OCI-LY1 (cell line): ENCODE measurements around the gene LRRFIP2.

Experiments
- H2AFZ ChIP-seq: fragments of 200-600 bp; sonication (generic), shearing (Covaris generic); 2 replicates; pipeline ENCODE4 v1.6.0; 2014; ENCODE audit warnings: antibody characterized with exemption, mild to moderate bottlenecking, low read length
- H3F3A ChIP-seq: fragments of 200-600 bp; sonication (generic), shearing (Covaris generic); 2 replicates; pipeline ENCODE4 v1.6.0; 2014; ENCODE audit warnings: mild to moderate bottlenecking, antibody characterized with exemption, low read length, moderate library complexity; ENCODE audit not compliant: insufficient read depth
- H3K27ac ChIP-seq: fragments of 200-600 bp; sonication (generic); 2 replicates; pipeline ENCODE4 v1.5.1; 2014; ENCODE audit warnings: low read length, mixed run types, mild to moderate bottlenecking, low read depth; ENCODE audit not compliant: poor library complexity, severe bottlenecking
- H3K27me3 ChIP-seq: fragments of 200-600 bp; sonication (generic); 2 replicates; pipeline ENCODE4 v1.6.0; 2014; ENCODE audit warnings: antibody characterized with exemption, mild to moderate bottlenecking, low read length, moderate library complexity; ENCODE audit not compliant: insufficient read depth
- H3K36me3 ChIP-seq: fragments of 200-600 bp; sonication (generic); 2 replicates; pipeline ENCODE4 v1.6.1; 2014; ENCODE audit warnings: mild to moderate bottlenecking, antibody characterized with exemption, low read length, moderate library complexity, mixed read lengths; ENCODE audit not compliant: insufficient read depth
- H3K4me1 ChIP-seq: fragments of 200-600 bp; sonication (generic); 2 replicates; pipeline ENCODE4 v1.5.1; 2014; ENCODE audit warnings: mild to moderate bottlenecking, low read length, moderate library complexity; ENCODE audit not compliant: insufficient read depth, severe bottlenecking
- H3K4me2 ChIP-seq: fragments of 200-600 bp; sonication (generic), shearing (Covaris generic); 2 replicates; pipeline ENCODE4 v1.6.1; 2014; ENCODE audit warnings: low read length
- H3K4me3 ChIP-seq: fragments of 200-600 bp; sonication (generic); 2 replicates; pipeline ENCODE4 v1.5.1; 2014; ENCODE audit warnings: low read length, low read depth, mild to moderate bottlenecking, mixed read lengths; ENCODE audit not compliant: poor library complexity, severe bottlenecking
- H3K79me2 ChIP-seq: fragments of 200-600 bp; shearing (Covaris generic); 2 replicates; pipeline ENCODE4 v1.6.1; 2016; ENCODE audit warnings: mixed run types, low read length, mixed read lengths; ENCODE audit not compliant: insufficient read depth
- H3K9ac ChIP-seq: fragments of 200-600 bp; sonication (generic), shearing (Covaris generic); 2 replicates; pipeline ENCODE4 v1.6.1; 2014; ENCODE audit warnings: mild to moderate bottlenecking, low read length, mixed read lengths
- H3K9me2 ChIP-seq: fragments of 200-600 bp; sonication (generic), shearing (Covaris generic); 2 replicates; pipeline ENCODE4 v1.6.1; 2014; ENCODE audit warnings: low read depth, mild to moderate bottlenecking, low read length, mixed read lengths
- H3K9me3 ChIP-seq: fragments of 200-600 bp; shearing (Covaris generic); 2 replicates; pipeline ENCODE4 v1.6.1; 2014; ENCODE audit warnings: low read length, mixed read lengths
- H4K20me1 ChIP-seq: fragments of 200-600 bp; sonication (generic), shearing (Covaris generic); 2 replicates; pipeline ENCODE4 v1.6.0; 2016; ENCODE audit warnings: mild to moderate bottlenecking, low read length; ENCODE audit not compliant: insufficient read depth
- EZH2 ChIP-seq: fragments of 200-600 bp; sonication (generic), shearing (Covaris generic); IDR thresholded peaks from 2 replicates; pipeline ENCODE4 v1.8.0; 2017; ENCODE audit warnings: borderline replicate concordance, mixed run types, mild to moderate bottlenecking, antibody characterized with exemption, low read length, moderate library complexity, mixed read lengths
- TF ChIP-seq, protein P1 (sequence below): fragments of 200-600 bp; sonication (generic), shearing (Covaris generic); IDR thresholded peaks from 2 replicates; pipeline ENCODE4 v1.5.1; 2017; ENCODE audit warnings: mild to moderate bottlenecking, antibody characterized with exemption, low read length, moderate library complexity, mixed read lengths

The LRRFIP2 gene

GRCh38 chr3:37097776-37098175 is 76.6 kb downstream of the LRRFIP2 start:
- Histone ChIP-seq H3K27ac (no peak overlapping the region), H3K79me2 (no peaks in the 10 kb centered on the region), H2AFZ (no peak overlapping the region)

DNA sequence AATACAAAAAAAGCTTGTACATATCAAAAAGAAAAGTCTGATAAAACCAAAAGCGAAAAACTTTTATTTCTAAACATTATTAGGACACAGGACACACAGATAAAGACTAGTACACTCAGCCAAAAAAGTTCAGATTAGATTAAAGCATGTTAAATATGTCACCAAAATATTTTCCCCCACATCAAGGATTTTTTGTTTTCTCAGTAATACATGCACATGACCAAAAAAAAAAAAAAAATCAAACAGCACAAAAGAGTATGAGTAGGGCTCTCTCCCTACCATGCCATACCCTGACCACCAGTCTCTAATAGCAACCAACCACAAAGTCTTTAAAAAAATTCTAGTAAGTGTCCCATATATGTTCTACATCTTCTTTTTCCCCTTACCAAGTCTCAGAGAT is 77.4 kb downstream of the LRRFIP2 start:
- Histone ChIP-seq H3K9ac (no peak overlapping the region), H3K9me3 (no peaks in the 10 kb centered on the region), H3K36me3 (no peaks in the 10 kb centered on the region), H3F3A (no peaks in the 10 kb centered on the region), H2AFZ (no peak overlapping the region), H3K79me2 (no peaks in the 10 kb centered on the region), H3K4me3 (no peak overlapping the region), H3K4me2 (no peak overlapping the region), H4K20me1 (no peaks in the 10 kb centered on the region), H3K9me2 (no peaks in the 10 kb centered on the region), H3K27me3 (no peaks in the 10 kb centered on the region), H3K27ac (no peak overlapping the region), H3K4me1 (no peaks in the 10 kb centered on the region)
- TF ChIP-seq, protein P1, sequence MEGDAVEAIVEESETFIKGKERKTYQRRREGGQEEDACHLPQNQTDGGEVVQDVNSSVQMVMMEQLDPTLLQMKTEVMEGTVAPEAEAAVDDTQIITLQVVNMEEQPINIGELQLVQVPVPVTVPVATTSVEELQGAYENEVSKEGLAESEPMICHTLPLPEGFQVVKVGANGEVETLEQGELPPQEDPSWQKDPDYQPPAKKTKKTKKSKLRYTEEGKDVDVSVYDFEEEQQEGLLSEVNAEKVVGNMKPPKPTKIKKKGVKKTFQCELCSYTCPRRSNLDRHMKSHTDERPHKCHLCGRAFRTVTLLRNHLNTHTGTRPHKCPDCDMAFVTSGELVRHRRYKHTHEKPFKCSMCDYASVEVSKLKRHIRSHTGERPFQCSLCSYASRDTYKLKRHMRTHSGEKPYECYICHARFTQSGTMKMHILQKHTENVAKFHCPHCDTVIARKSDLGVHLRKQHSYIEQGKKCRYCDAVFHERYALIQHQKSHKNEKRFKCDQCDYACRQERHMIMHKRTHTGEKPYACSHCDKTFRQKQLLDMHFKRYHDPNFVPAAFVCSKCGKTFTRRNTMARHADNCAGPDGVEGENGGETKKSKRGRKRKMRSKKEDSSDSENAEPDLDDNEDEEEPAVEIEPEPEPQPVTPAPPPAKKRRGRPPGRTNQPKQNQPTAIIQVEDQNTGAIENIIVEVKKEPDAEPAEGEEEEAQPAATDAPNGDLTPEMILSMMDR = no peak
- TF ChIP-seq EZH2 = no peak

More at GRCh38 chr3:37097776-37098175, 76.6 kb downstream of the LRRFIP2 start:
- Histone ChIP-seq H3K36me3 (no peaks in the 10 kb centered on the region), H3K4me2 (no peak overlapping the region), H3K4me1 (no peaks in the 10 kb centered on the region), H3K27me3 (no peaks in the 10 kb centered on the region), H3F3A (no peaks in the 10 kb centered on the region), H3K9me2 (no peaks in the 10 kb centered on the region), H3K9me3 (no peaks in the 10 kb centered on the region), H3K9ac (no peak overlapping the region), H3K4me3 (no peak overlapping the region), H4K20me1 (no peaks in the 10 kb centered on the region)
- TF ChIP-seq, protein P1 = no peak
- TF ChIP-seq EZH2 = no peak

GRCh38 chr3:37096288-37096687 is 78.1 kb downstream of the LRRFIP2 start:
- Histone ChIP-seq H3K79me2 (no peaks in the 10 kb centered on the region), H3K9ac (no peak overlapping the region), H3F3A (no peaks in the 10 kb centered on the region), H3K4me3 (no peak overlapping the region), H2AFZ (no peak overlapping the region), H3K4me2 (no peak overlapping the region), H3K9me2 (no peaks in the 10 kb centered on the region), H3K27me3 (no peaks in the 10 kb centered on the region), H3K4me1 (no peaks in the 10 kb centered on the region), H3K9me3 (no peaks in the 10 kb centered on the region), H3K27ac (no peak overlapping the region), H4K20me1 (no peaks in the 10 kb centered on the region), H3K36me3 (no peaks in the 10 kb centered on the region)
- TF ChIP-seq EZH2 = no peak
- TF ChIP-seq, protein P1 = no peak
